SK-N-SH (cell line): ENCODE results near the gene THADA.

Source experiments
- CHD2 ChIP-seq: fragments of 150-350 bp; IDR thresholded peaks from 2 replicates; pipeline ENCODE4 v1.6.1; 2018; ENCODE audit warnings: low read length; ENCODE audit not compliant: partially characterized antibody
- CTCF ChIP-seq: fragments of 200-600 bp; sonication (generic); IDR thresholded peaks from 2 replicates; pipeline ENCODE4 v1.6.1; 2017; ENCODE audit warnings: antibody characterized with exemption, mild to moderate bottlenecking, moderate library complexity
- FOSL2 ChIP-seq: IDR thresholded peaks from 2 replicates; pipeline ENCODE4 v1.4.0; 2012; ENCODE audit warnings: low read depth, mild to moderate bottlenecking, moderate library complexity, borderline replicate concordance
- MAX ChIP-seq: IDR thresholded peaks from 2 replicates; pipeline ENCODE4 v1.4.0; 2012; ENCODE audit warnings: low read depth
- POLR2AphosphoS5 ChIP-seq: IDR thresholded peaks from 2 replicates; pipeline ENCODE4 v1.6.1; 2012; ENCODE audit warnings: low read depth, low read length
- RCOR1 ChIP-seq: fragments of 150-350 bp; IDR thresholded peaks from 2 replicates; pipeline ENCODE4 v1.6.1; 2017; ENCODE audit warnings: antibody characterized with exemption, low read length
- RXRA ChIP-seq: IDR thresholded peaks from 2 replicates; pipeline ENCODE4 v1.4.0; 2012; ENCODE audit warnings: low read depth, mild to moderate bottlenecking, borderline replicate concordance
- SIN3A ChIP-seq: IDR thresholded peaks from 2 replicates; pipeline ENCODE4 v1.6.1; 2012; ENCODE audit warnings: low read depth, mild to moderate bottlenecking, low read length, moderate library complexity, borderline replicate concordance
- TAF1 ChIP-seq: IDR thresholded peaks from 2 replicates; pipeline ENCODE4 v1.6.1; 2012; ENCODE audit warnings: low read depth, mild to moderate bottlenecking, low read length, moderate library complexity, borderline replicate concordance
- USF2 ChIP-seq: fragments of 150-350 bp; IDR thresholded peaks from 2 replicates; pipeline ENCODE4 v1.6.1; 2017; ENCODE audit warnings: antibody characterized with exemption, low read length, low read depth, borderline replicate concordance

GRCh38 chr2:43521568-43521967 lies 74.3 kb downstream of the THADA start:
- TF ChIP-seq RXRA = no peak
- TF ChIP-seq SIN3A = no peak
- no peak for TF ChIP-seq CTCF
- TF ChIP-seq POLR2AphosphoS5 = no peak
- no peak for TF ChIP-seq USF2
- no peak for TF ChIP-seq MAX
- TF ChIP-seq TAF1 = no peak
- peak; percentile 63 for TF ChIP-seq CHD2
- peak; percentile 91 for TF ChIP-seq RCOR1
- no peak for TF ChIP-seq FOSL2
